ENCODE data around the gene CFAP161.
A peak's percentile ranks its signal among the peaks of the same experiment; 100 is the strongest.

The CFAP161 gene

GRCh38 chr15:81107889-81108288, 26.2 kb upstream of the CFAP161 start:
- TF ChIP-seq CTCF (IDR thresholded peaks at IDR 0.05; ENCODE audit: low read depth, low read length) = no peak
- Histone ChIP-seq H3K9me3 (ENCODE audit: severe bottlenecking) (no peaks in the 10 kb centered on the region), H3K27me3 (ENCODE audit: insufficient read depth, low read depth, severe bottlenecking) (no peaks in the 10 kb centered on the region), H3K27ac (no peak overlapping the region), H3K4me3 (ENCODE audit: low read depth, low read length) (no peak overlapping the region), H3K36me3 (no peaks in the 10 kb centered on the region)
- DNase-seq = no peak

- peak; percentile 52 for TF ChIP-seq CTCF (IDR thresholded peaks at IDR 0.05; ENCODE audit: low read depth, low read length)
- Histone ChIP-seq H3K36me3 (no peaks in the 10 kb centered on the region), H3K27ac (no peak overlapping the region), H3K4me3 (ENCODE audit: low read depth, low read length) (no peak overlapping the region), H3K9me3 (ENCODE audit: severe bottlenecking) (no peaks in the 10 kb centered on the region), H3K27me3 (ENCODE audit: insufficient read depth, low read depth, severe bottlenecking) (no peaks in the 10 kb centered on the region)
- DNase-seq = peak; percentile 34
Measured at GRCh38 chr15:81108427-81108826, 25.6 kb upstream of the CFAP161 start.

- H3K4me3 ChIP-seq (ENCODE audit: low read depth, low read length) = no peak overlapping the region
- DNase-seq = no peak
Measured at GRCh38 chr15:81111018-81111417, 23.1 kb upstream of the CFAP161 start.

GRCh38 chr15:81111510-81112470, 22.3 kb upstream of the CFAP161 start:
- no peak for DNase-seq
- no peaks in the 10 kb centered on the region for H3K36me3 ChIP-seq
- no peak overlapping the region for H3K27ac ChIP-seq
- no peak for TF ChIP-seq CTCF (IDR thresholded peaks at IDR 0.05; ENCODE audit: low read depth, low read length)
- H3K9me3 ChIP-seq (ENCODE audit: severe bottlenecking) = no peaks in the 10 kb centered on the region
- no peaks in the 10 kb centered on the region for H3K27me3 ChIP-seq (ENCODE audit: insufficient read depth, low read depth, severe bottlenecking)
- no peak overlapping the region for H3K4me3 ChIP-seq (ENCODE audit: low read depth, low read length)

More at GRCh38 chr15:81111018-81111417, 23.1 kb upstream of the CFAP161 start:
- H3K27ac ChIP-seq = no peak overlapping the region
- H3K9me3 ChIP-seq (ENCODE audit: severe bottlenecking) = no peaks in the 10 kb centered on the region
- H3K36me3 ChIP-seq = no peaks in the 10 kb centered on the region
- TF ChIP-seq CTCF (IDR thresholded peaks at IDR 0.05; ENCODE audit: low read depth, low read length) = no peak
- H3K27me3 ChIP-seq (ENCODE audit: insufficient read depth, low read depth, severe bottlenecking) = no peaks in the 10 kb centered on the region

GRCh38 chr15:81113204-81113657, 20.8 kb upstream of the CFAP161 start:
- Histone ChIP-seq H3K4me3 (ENCODE audit: low read depth, low read length) (no peak overlapping the region), H3K27ac (no peak overlapping the region), H3K36me3 (no peaks in the 10 kb centered on the region), H3K9me3 (ENCODE audit: severe bottlenecking) (no peaks in the 10 kb centered on the region), H3K27me3 (ENCODE audit: insufficient read depth, low read depth, severe bottlenecking) (no peaks in the 10 kb centered on the region)
- no peak for TF ChIP-seq CTCF (IDR thresholded peaks at IDR 0.05; ENCODE audit: low read depth, low read length)
- no peak for DNase-seq

Data from WERI-Rb-1 (cell line).